Activated naive CD4-positive, alpha-beta T cell treated with anti-CD3 and anti-CD28 coated beads, Interleukin-2, amount 50 U/mL, for 72 hours (primary cell): ENCODE measurements around the gene SF3B3. TPM values are rescaled to one million over a fixed set of nuclear protein-coding genes. Genes with fewer than 3 reads are reported as not detected.
"Not testable (repeated sequence)": the region's sequence is repeated elsewhere in the genome, so short reads cannot be mapped to it uniquely, and the experiment has no call there.

ENCODE experiments used
- ATAC-seq, 2 donors: fragments of 150-1000 bp; cut with Tn5 transposase; 2 replicates each; pipeline ENCODE4 v1.10.0; 2021; ENCODE audit warnings: mild to moderate bottlenecking in 2 of 2, moderate library complexity in 2 of 2
- DNase-seq, 2 donors: peaks; one replicate each; pipeline ENCODE4 v3.0.0; 2021 to 2022; ENCODE audit warnings: low spot score in 2 of 2
- H3K27ac Mint-ChIP-seq, 2 donors: one replicate each; pipeline ENCODE4 v1.8.0; 2022; ENCODE audit warnings: mild to moderate bottlenecking in 2 of 2, mixed read lengths in 2 of 2
- H3K36me3 Mint-ChIP-seq, 2 donors: one replicate each; pipeline ENCODE4 v1.8.0; 2022; ENCODE audit warnings: mixed read lengths in 2 of 2
- H3K9me3 Mint-ChIP-seq, 2 donors: one replicate each; pipeline ENCODE4 v1.8.0; 2022; ENCODE audit warnings: mixed read lengths in 2 of 2
- total RNA-seq, 2 donors: library from RNA; stranded (reverse); gene quantifications; one replicate each; pipeline ENCODE4 v1.2.3, GENCODE V29; 2022

The SF3B3 gene
- total RNA-seq, 2 donors from 2014 or later = 308 to 543 TPM

- ATAC-seq (no peak), DNase-seq (no peak)
- Mint-ChIP-seq H3K27ac (peak overlapping the region in 1 of 2 donors; percentile 76), H3K36me3 (peaks cover 22 to 30% of the 10 kb centered on the region in 2 donors), H3K9me3 (no peaks in the 10 kb centered on the region)
Observed at GRCh38 chr16:70573451-70574121, 50.0 kb downstream of the SF3B3 start.

- peaks cover 18 to 26% of the 10 kb centered on the region in 2 donors for H3K36me3 Mint-ChIP-seq
- DNase-seq (no peak), ATAC-seq (no peak)
- peak overlapping the region; percentile 48 to 74 for H3K27ac Mint-ChIP-seq
- no peaks in the 10 kb centered on the region for H3K9me3 Mint-ChIP-seq
Observed at GRCh38 chr16:70574595-70575271, 51.1 kb downstream of the SF3B3 start.

GRCh38 chr16:70575376-70575775, 51.8 kb downstream of the SF3B3 start:
- DNase-seq (no peak), ATAC-seq (no peak)
- Mint-ChIP-seq H3K9me3 (no peaks in the 10 kb centered on the region), H3K36me3 (peaks cover 18 to 26% of the 10 kb centered on the region in 2 donors), H3K27ac (peak overlapping the region in 1 of 2 donors; percentile 48)

GRCh38 chr16:70576431-70577255, 53.0 kb downstream of the SF3B3 start:
- ATAC-seq = peak in 1 of 2 donors; percentile 50
- Mint-ChIP-seq H3K9me3 (no peaks in the 10 kb centered on the region), H3K36me3 (peaks cover 7 to 15% of the 10 kb centered on the region in 2 donors), H3K27ac (peak overlapping the region; percentile 48 to 60)
- no peak for DNase-seq

- Mint-ChIP-seq H3K36me3 (peaks cover under 1 to 8% of the 10 kb centered on the region in 2 donors), H3K9me3 (no peaks in the 10 kb centered on the region), H3K27ac (peak overlapping the region; percentile 48 to 60)
- ATAC-seq (peak; percentile 7 to 25), DNase-seq (no peak)
Observed at GRCh38 chr16:70577256-70577698, 53.7 kb downstream of the SF3B3 start.

GRCh38 chr16:70578035-70578434, 54.4 kb downstream of the SF3B3 start:
- ATAC-seq (no peak), DNase-seq (no peak)
- Mint-ChIP-seq H3K36me3 (peaks cover 0 to 5% of the 10 kb centered on the region in 2 donors), H3K27ac (peak overlapping the region in 1 of 2 donors; percentile 81), H3K9me3 (no peaks in the 10 kb centered on the region)

GRCh38 chr16:70579248-70579647, 55.6 kb downstream of the SF3B3 start:
- H3K27ac Mint-ChIP-seq = no peak overlapping the region
- peaks cover 0 to 5% of the 10 kb centered on the region in 2 donors for H3K36me3 Mint-ChIP-seq
- DNase-seq (no peak), ATAC-seq (peak in 1 of 2 donors; percentile 0)
- H3K9me3 Mint-ChIP-seq = no peaks in the 10 kb centered on the region

- no peak overlapping the region for H3K27ac Mint-ChIP-seq
- no peaks in the 10 kb centered on the region for H3K36me3 Mint-ChIP-seq
- ATAC-seq (peak in 1 of 2 donors; percentile 16), DNase-seq (no peak)
- H3K9me3 Mint-ChIP-seq = no peaks in the 10 kb centered on the region
Observed at GRCh38 chr16:70579648-70580630, 56.3 kb downstream of the SF3B3 start.

GRCh38 chr16:70582280-70582978, 58.8 kb downstream of the SF3B3 start:
- Mint-ChIP-seq H3K9me3 (no peaks in the 10 kb centered on the region), H3K36me3 (no peaks in the 10 kb centered on the region), H3K27ac (peak overlapping the region; percentile 8 to 67)
- ATAC-seq (peak; percentile 36 to 47), DNase-seq (no peak)

GRCh38 chr16:70586731-70587130, 63.1 kb downstream of the SF3B3 start:
- no peak for ATAC-seq
- Mint-ChIP-seq H3K36me3 (no peaks in the 10 kb centered on the region), H3K27ac (no peak overlapping the region), H3K9me3 (no peaks in the 10 kb centered on the region)
- no peak for DNase-seq

GRCh38 chr16:70588565-70588964, 64.9 kb downstream of the SF3B3 start:
- no peaks in the 10 kb centered on the region for H3K36me3 Mint-ChIP-seq
- no peak for DNase-seq
- no peaks in the 10 kb centered on the region for H3K9me3 Mint-ChIP-seq
- no peak for ATAC-seq
- no peak overlapping the region for H3K27ac Mint-ChIP-seq

- DNase-seq, H3K27ac Mint-ChIP-seq, ATAC-seq, H3K36me3 Mint-ChIP-seq, H3K9me3 Mint-ChIP-seq: not testable (repeated sequence)
Observed at GRCh38 chr16:70589416-70589815, 65.8 kb downstream of the SF3B3 start.

GRCh38 chr16:70589998-70590471, 66.4 kb downstream of the SF3B3 start:
- no peaks in the 10 kb centered on the region for H3K36me3 Mint-ChIP-seq
- DNase-seq = no peak
- H3K9me3 Mint-ChIP-seq = no peaks in the 10 kb centered on the region
- no peak overlapping the region for H3K27ac Mint-ChIP-seq
- ATAC-seq = no peak

GRCh38 chr16:70590722-70591415, 67.3 kb downstream of the SF3B3 start:
- no peak overlapping the region for H3K27ac Mint-ChIP-seq
- no peaks in the 10 kb centered on the region for H3K9me3 Mint-ChIP-seq
- no peaks in the 10 kb centered on the region for H3K36me3 Mint-ChIP-seq
- DNase-seq (no peak), ATAC-seq (peak in 1 of 2 donors; percentile 10)

- Mint-ChIP-seq H3K27ac (no peak overlapping the region), H3K36me3 (no peaks in the 10 kb centered on the region), H3K9me3 (no peaks in the 10 kb centered on the region)
- no peak for DNase-seq
- ATAC-seq = no peak
Observed at GRCh38 chr16:70591615-70592014, 68.0 kb downstream of the SF3B3 start.
